GM18520 (cell line): ENCODE data around the gene MSI2.

Experiments used
- ATAC-seq: cut with Tn5 transposase; IDR thresholded peaks from one replicate; pipeline ENCODE4 v1.9.1; 2021; ENCODE audit not compliant: unreplicated experiment

Gene MSI2

DNA sequence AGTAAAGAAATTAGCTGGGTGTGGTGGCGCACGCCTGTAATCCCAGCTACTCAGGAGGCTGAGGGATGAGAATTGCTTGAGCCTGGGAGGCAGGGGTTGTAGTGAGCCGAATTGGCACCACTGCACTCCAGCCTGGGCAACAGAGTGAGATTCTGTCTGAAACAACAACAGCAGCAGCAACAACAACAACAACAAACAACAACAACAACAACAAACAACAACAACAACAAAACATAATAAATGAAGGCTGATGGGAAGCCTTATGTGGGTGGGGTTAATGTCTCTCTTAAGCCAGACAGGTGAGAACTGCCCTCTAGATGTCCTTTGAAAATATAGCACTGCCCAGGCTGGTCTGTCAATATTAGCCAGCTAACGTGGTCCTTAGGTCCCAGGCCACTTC is 107.3 kb downstream of the MSI2 start:
- ATAC-seq, result no peak

DNA sequence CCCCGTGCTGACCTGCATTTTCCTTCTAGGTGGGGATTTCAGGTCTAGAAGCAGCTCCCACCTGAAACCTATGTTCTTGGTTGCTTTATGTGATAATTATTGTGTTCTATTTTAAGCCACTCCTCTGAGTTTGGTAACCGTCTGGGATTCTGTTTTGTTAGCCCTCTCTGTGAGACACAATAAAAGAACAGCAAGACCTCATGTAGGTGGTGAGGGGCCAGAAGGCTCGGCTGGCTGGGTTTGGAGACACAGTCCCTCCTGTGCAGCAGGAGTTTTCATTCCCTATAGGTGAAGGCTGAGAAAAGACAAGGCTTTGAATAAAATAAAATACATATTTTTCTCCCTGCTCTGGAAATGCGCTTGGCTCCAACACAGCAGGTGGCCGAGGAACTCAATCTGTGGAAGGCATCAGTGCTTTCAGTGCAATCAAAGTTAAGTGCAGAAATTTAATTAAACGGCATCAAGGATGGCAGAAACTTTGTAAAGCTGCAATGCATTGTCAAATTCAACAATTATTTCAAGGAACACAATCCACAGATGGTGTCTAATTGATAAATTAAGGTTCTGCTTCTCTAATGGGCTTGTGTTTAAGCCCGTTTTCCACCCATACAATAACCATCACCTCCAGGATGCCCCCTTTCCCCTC is 107.8 kb downstream of the MSI2 start:
- no peak for ATAC-seq

DNA sequence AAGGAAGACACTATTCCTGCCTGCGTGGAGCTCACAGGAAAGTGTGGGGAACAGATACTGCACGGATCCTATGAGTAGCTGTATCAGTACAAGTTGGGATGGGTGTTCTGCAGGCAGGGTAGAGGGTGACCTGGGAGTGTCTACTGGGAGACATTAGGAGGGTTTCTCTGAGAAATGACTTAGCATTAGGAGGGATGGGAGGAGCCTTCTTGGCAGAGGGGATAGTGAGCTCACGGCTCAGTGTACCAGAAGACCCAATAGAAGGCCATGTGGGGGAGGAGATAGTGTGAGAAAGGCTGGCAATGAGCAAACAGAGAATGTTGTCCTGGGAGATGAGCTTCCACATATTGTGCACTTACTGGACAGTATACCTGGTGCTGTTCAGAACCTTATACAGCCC is 109.1 kb downstream of the MSI2 start:
- ATAC-seq, result no peak

DNA sequence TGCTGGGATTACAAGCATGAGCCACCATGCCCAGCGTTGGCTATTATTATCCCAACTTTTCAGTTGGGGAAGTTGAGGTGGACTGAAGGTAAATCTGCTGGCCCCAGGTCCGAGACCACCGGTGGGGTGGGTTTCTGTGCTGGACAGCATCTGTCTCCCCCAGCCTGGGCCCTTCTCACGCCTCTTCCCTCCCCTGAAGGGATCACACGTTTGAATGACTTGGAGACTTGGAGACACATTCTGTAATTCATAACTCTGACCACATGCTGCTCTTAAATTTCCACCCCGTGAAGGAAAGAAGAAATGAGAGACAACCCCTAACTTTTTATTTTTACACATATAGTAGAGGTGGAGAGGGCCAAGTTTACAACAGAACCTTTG is 109.8 kb downstream of the MSI2 start:
- no peak for ATAC-seq

- no peak for ATAC-seq
Measured at GRCh38 chr17:57366558-57367351, 110.4 kb downstream of the MSI2 start.

GRCh38 chr17:57368637-57369336 is 112.5 kb downstream of the MSI2 start:
- ATAC-seq, result peak; percentile 57

- no peak for ATAC-seq
Measured at GRCh38 chr17:57369509-57369945, 113.2 kb downstream of the MSI2 start.

GRCh38 chr17:57370037-57370581 is 113.8 kb downstream of the MSI2 start:
- peak; percentile 54 for ATAC-seq

GRCh38 chr17:57370619-57371018 is 114.3 kb downstream of the MSI2 start:
- no peak for ATAC-seq

- ATAC-seq, result no peak
Measured at GRCh38 chr17:57372156-57372555, 115.8 kb downstream of the MSI2 start.

GRCh38 chr17:57373048-57373447 is 116.7 kb downstream of the MSI2 start:
- ATAC-seq, result no peak

DNA sequence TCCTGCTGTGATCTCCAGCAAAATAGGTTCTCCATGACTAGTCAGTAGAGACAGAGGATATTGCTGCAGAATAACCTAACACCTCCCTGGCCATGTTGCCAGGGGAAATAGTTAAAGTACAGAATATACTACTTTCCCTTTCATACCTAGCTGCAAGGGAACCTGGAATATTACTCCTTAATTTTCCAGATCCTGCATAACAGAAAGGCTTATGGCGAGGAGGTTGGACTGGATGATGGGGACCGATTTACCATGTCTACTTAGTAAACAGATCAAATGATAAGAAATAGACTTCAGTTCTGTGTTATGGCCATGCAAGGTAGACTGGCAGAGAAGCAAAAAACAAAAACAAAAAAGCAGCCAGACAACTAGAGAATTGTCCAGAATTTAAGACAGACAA is 117.4 kb downstream of the MSI2 start:
- no peak for ATAC-seq

DNA sequence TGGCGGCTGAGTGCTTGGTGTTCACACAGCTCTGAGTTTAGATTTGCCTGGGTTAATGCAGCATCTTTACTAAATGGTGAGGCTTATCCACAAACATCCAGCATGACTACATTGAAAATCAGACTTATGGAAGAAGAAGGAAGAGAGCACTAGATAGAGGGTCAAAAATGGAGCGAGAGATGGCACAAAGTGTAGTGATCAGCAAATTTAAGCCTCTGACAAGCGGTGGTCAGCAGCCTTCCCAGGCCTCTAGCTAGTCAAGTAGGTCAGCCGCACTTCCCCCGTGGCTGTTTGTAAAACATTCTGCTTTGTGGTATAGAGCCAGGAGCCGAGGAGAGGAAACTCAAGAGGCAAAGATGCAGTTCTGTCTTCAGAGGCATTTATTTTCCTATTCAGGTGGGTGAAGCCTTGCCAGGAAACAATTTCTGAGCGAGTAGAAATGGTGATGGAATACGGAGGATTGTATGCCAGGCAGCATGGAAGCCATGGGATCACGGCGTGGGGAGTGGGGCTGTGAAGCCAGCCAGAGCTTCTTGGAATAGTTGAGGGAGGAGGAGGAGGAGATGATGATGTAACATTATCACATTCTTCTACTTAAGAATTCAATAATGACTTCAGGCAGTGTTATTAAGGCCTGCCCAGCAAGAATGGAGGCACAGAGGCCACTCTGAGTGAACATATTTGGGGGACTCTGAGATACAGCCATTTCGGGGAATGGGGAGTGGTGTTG is 118.9 kb downstream of the MSI2 start:
- ATAC-seq, result no peak

- no peak for ATAC-seq
Measured at GRCh38 chr17:57375770-57376225, 119.5 kb downstream of the MSI2 start.

GRCh38 chr17:57377094-57377493 is 120.8 kb downstream of the MSI2 start:
- no peak for ATAC-seq

DNA sequence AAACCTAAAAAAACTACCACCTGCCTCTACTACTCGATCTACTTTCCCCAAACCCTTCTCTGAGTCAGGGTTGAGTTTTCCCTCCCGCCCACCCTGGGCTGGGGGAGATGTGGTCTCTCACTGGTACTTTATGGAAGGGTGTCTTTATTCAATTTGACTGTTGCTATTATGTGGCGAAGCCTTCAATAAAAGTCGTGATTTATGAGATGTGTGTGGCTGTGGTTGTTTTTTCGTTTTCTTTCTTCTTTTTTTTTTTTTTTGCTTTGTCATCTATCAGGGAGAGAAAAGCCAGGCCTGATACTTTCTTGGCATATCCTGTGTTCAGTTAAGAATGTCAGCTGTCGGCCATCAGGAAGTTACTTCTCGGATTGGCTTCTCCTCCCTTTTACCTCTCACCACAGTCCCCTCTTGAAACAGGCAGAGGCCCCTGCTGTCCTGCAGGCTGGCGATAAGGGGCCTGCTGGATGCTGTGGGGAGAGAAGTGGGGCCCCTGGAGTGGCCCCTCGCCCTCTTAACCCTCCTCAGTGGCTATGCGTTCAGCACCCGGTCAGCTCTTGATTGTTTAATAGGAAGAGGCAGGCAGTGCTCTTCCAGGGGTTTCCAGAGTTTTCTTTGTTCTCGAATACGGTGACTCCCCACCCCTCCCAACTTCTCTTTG is 123.0 kb downstream of the MSI2 start:
- ATAC-seq, result no peak

DNA sequence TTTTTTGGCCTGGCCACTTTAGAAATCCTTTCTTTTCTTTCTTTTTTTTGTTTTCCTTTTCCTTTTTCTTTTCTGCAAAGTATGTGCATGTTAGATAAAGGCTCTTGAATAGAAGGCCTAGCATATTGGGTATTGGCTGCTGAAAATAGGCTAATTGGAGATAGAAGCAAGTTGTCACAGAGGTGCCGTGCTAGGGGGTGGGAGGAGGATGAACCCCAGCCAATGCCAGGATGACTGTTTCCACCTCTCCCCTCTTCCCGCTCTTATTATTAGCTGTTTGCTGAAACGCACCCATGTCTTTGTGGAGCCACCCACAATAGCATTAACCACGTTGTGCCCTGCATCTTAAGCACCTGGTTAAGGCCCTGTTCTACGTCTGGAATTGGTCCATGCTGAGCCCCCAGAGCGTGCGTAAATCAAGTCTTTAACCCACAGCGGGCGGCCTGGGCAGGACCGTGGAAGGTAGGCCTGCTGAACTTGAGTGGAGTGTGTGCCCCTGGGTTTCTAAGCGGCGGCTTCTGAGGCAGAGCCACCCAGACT is 123.6 kb downstream of the MSI2 start:
- ATAC-seq, result no peak

DNA sequence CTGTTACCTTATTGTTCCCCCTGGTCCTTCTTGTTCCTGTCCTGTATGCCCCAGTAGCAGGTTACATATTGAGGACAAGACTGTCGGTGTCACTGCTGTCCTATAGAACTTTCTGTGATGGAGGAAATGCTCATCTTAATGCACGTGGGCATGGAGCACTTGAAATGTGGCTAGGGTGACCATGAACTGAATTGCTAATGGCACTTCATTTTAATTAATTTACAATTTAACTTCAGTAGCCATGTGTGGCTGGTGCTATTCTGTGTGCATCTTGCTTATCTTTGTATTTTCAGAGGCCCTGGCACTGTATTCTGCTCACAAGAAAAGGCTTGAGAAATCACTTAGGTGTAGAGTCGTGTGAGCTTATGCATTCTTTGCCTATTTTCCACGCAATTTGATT is 125.2 kb downstream of the MSI2 start:
- ATAC-seq, result no peak

DNA sequence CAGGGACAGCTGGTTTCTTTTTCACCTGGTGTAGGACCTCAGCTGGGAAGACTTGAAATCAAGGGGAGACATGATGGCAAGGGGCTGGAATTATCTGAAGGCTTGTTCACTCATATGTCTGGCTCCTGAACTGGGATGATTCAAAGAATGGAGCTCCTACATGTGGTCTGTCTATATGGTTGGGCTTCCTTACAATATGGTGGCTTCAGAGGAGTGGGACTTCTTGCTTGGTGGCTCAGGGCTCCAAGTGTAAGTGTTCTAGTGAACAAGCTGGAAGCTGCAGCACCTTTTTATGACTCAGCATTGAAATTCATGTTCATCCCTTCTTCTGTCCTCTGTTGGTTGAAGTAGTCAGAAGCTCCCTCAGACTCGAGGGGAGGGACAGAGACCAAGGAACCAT is 127.9 kb downstream of the MSI2 start:
- no peak for ATAC-seq

- ATAC-seq, result no peak
Measured at GRCh38 chr17:57385975-57386374, 129.7 kb downstream of the MSI2 start.
